GM21367 (cell line): ENCODE measurements around the gene ZNF155.

ENCODE experiments used
- ATAC-seq: cut with Tn5 transposase; IDR thresholded peaks from one replicate; pipeline ENCODE4 v1.9.1; 2021; ENCODE audit not compliant: unreplicated experiment

ZNF155 gene

GRCh38 chr19:44003461-44004009 is 19.5 kb downstream of the ZNF155 start:
- no peak for ATAC-seq

GRCh38 chr19:44005973-44006372 is 22.0 kb downstream of the ZNF155 start:
- ATAC-seq = no peak

- no peak for ATAC-seq
Observed at GRCh38 chr19:44007473-44007872, 23.5 kb downstream of the ZNF155 start.

- no peak for ATAC-seq
Observed at GRCh38 chr19:44010468-44010867, 26.5 kb downstream of the ZNF155 start.

DNA sequence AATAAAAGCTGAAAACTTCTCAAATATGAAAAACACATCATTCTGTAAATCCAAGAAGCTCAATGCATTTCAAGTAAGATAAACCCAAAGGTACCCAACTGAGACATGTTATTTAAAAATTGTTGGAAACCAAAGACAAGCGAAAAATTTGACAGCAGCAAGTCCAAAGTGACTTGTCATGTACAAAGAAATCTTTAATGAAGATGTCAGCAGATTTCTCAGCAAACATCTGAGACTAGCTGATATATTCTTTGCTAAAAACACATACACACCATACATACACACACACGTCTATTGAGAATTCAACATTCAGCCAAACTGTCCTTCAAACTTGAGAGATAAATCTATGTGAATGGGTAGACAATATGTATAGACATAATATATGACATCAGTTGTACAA is 35.5 kb downstream of the ZNF155 start:
- ATAC-seq = no peak

GRCh38 chr19:44021221-44021620 is 37.2 kb downstream of the ZNF155 start:
- ATAC-seq = no peak

GRCh38 chr19:44024900-44025216 is 40.9 kb downstream of the ZNF155 start:
- ATAC-seq = no peak

DNA sequence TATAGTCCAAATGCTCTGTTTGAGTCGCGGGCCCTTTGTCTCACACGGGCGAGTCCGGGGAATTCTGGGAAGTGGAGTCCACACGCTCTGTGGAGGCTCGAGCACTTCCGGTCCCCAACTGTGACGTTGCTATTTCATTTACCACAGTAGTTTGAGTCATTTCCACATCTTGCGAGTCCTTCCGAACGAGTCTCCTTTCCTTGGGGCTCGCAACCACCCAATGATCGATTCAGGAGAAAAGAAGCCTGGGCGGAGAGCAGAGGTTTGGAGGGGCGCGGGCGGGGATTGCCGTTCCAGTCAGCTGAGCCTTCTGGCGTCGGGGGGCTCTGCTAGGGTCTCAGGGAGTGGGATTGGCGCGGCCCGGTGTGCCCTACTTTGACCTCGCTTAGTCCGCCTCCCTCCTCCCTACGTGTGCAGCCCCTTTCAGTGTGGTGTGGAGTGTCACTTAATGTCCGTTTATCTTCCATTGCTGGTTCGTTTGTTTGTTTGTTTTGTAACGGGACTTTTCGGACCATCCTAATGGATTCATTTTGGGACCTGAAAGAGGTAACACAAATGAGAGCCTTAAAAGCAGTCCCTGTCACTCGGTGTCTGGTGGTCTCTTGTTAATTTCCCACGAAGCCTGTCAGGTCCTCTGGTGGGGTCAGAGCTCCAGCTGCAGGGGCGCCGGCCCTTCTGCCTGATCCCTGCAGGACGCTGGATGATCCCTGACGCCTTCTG is 41.4 kb downstream of the ZNF155 start, which contains the start of gene ZNF222:
TSS of gene ZNF222 (plus strand) at position 163 of the 720 bp plus-strand sequence. CDS start at position 221, 58 bp downstream.
- peak; percentile 78 for ATAC-seq

GRCh38 chr19:44026622-44027021 is 42.6 kb downstream of the ZNF155 start:
- no peak for ATAC-seq

- no peak for ATAC-seq
Observed at GRCh38 chr19:44032001-44032610, 48.1 kb downstream of the ZNF155 start.

DNA sequence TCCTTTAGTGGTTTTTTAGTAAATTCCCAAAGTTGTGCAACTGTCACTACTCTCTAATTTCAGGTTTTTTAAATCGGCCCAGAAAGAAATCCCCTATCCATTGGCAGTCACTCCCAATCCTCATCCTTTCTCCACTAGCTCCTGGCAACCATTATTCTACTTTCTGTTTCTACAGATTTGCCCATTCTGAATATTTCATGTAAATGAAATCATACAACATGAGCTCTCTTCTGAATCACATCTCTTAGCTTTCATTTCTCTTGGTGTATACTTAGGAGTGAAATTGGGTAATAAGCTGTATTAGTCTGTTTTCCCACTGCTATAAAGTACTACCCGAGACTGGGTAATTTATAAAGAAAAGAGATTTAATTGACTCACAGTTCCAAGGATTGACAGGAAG is 58.2 kb downstream of the ZNF155 start:
- ATAC-seq = no peak
